NCI-H2227 treated with DMSO at 0.1 percent for 48 hours (cell line): Measurements from ENCODE around the gene CRX.
"Not testable (repeated sequence)": the region's sequence is repeated elsewhere in the genome, so short reads cannot be mapped to it uniquely, and the experiment has no call there.

ENCODE experiments used
- DNase-seq: peaks from one replicate; lab custom pipeline; 2025; lab: John Stamatoyannopoulos, UW

Gene CRX

DNA sequence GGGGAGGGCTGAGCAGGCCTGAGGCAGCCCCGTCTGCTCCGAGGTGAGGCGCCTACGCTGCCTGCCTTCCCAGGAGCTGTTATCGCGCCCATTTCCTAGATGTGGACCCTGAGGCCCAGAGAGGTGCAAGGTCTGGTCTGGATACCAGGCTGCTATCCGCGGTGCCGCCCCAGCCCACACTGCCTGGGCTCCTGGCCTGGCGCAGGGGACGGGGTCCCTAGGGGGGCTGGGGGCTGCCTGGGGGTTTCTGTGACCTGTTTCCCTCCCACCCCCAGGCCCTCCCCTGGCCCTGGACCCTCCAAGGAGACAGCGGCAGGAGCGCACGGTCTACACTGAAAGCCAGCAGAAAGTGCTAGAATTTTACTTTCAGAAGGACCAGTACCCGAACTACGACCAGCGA, 38.1 kb downstream of the CRX start:
- not testable (repeated sequence) for DNase-seq

DNA sequence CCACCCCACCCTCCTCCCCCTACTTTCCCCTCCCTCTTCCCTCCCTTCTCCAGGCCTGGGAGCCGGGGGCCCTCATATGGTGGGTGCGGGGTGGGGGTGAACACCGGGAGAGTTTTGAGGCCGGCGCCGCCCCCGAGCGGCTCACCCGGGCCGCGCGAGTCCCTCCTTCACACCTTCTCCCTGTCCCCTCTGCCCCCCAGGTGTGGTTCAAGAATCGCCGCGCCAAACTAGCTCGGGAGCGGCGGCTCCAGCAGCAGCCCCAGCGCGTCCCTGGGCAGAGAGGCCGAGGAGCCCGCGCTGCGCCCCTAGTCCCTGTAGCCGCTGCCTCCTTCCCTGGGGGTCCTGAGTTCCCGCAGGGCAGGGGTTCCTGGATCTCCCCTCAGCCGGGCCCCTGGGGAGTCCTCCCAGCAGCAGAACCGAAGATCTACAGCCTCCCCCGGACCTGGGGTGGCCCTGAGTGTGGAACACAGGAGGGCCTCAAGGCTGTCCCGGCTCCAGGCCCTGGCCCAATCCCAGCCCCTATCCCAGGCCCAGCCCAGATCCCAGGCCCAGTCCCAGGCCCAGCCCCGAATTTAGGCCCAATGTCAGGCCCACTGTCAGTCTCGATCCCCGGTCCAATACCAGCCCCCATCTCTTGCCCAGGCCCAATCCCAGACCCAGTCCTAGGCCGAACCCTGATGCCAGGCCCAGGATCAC, 39.0 kb downstream of the CRX start:
- no peak for DNase-seq

- DNase-seq = no peak
Observed at GRCh38 chr19:47861630-47862029, 39.9 kb downstream of the CRX start.

GRCh38 chr19:47863514-47863936, 41.8 kb downstream of the CRX start:
- peak; percentile 56 for DNase-seq

DNA sequence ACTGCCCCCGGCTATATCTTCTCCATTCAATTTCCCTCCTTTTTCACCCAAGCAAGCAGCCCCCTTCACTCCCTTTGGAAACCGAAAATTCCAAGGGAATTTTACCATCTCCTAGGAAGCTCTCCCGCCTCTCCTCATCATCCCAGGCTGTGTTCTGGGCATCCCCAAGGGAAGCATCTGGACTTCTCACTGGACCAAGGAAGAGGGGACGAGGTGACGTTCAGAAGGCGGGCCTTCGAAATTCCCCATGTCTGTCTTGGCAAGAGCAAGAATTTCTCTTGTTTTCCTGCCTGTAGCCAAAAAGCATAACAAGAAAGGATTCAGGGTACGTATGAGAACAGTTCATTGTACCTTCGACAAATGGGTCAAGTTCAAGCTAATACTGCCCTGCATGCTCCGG, 43.4 kb downstream of the CRX start:
- no peak for DNase-seq

GRCh38 chr19:47878906-47879305, 57.2 kb downstream of the CRX start:
- DNase-seq = no peak

GRCh38 chr19:47879385-47879784, 57.6 kb downstream of the CRX start:
- DNase-seq = not testable (repeated sequence)

- no peak for DNase-seq
Observed at GRCh38 chr19:47881757-47882156, 60.0 kb downstream of the CRX start.

DNA sequence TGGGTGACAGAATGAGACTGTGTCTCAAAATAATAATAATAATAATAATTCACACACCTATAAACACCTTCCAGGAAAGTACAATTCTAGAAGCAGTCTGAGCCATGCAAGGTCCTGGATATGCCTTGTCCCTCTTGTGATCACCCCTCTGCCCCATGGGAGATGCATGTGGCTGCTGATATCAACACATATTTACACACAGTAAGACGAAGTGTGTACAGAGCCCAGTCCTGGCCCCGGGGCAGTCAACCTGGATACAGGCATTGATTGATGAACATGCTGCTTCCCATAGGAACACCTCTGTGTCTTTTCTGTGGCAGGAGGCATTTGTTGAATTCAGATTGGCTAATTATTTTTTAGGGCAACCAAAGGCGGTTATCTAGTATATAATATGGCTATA, 61.2 kb downstream of the CRX start:
- no peak for DNase-seq

DNA sequence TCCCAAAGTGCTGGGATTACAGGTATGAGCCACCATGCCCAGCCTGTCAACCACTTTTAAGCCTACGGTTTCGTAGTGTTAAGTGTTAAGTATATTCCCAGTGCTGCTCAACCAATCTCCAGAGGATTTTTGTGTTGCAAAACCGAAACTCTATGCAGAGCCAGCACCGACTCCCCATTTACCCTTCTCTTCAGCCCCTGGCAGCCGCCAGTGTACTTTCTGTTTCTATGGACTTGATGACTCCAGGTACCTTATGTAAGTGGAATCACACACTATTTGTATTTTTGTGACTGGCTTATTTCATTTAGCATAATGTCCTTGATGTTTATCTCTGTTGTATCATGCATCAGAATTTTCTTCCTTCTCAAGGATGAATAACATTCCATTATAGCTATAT, 63.3 kb downstream of the CRX start:
- DNase-seq = no peak

- no peak for DNase-seq
Observed at GRCh38 chr19:47886010-47886559, 64.3 kb downstream of the CRX start, which contains the start of gene SULT2A1. TSS of gene SULT2A1 (minus strand) at chr19:47886315. CDS start at chr19:47886257, 58 bp downstream.

DNA sequence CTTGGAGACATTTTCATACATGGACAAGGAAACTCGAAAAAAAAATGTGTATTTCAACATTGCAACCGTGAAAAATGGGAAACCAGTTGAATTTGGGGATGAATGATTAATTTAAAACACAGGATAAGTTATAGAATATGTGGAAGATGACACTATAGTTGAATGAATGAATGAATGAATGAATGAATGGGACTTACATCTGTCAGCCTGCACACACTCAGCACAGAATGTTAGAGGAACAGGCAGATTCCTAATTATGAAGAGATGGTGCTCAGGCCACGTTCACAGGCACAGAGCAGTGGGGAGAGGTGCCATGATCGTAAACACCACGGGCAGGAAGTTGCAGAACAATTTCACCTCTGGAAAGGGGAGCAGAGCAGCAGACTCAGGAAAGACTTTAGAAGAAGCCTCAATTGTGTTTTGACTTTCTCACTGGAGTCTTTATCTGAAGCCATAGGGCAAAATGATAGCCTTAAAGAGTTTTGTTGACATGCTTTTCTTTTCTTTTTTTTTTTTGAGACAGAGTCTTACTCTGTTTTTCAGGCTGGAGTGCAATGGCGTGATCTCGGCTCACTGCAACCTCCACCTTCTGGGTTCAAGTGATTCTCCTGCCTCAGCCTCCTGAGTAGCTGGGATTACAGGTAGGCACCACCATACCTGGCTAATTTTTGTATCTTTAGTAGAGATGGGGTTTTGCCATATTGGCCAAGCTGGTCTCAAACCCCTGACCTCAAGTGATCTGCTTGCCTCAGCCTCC, 69.3 kb downstream of the CRX start:
- no peak for DNase-seq

- DNase-seq = no peak
Observed at GRCh38 chr19:47891622-47891922, 69.8 kb downstream of the CRX start.

- no peak for DNase-seq
Observed at GRCh38 chr19:47891923-47892666, 70.4 kb downstream of the CRX start.
